GM18499 (cell line): ENCODE results near the gene NLE1.

Source experiments
- ATAC-seq: cut with Tn5 transposase; IDR thresholded peaks from one replicate; pipeline ENCODE4 v1.9.1; 2021; ENCODE audit warnings: moderate number of reproducible peaks; ENCODE audit not compliant: insufficient read depth, unreplicated experiment

Gene NLE1

DNA sequence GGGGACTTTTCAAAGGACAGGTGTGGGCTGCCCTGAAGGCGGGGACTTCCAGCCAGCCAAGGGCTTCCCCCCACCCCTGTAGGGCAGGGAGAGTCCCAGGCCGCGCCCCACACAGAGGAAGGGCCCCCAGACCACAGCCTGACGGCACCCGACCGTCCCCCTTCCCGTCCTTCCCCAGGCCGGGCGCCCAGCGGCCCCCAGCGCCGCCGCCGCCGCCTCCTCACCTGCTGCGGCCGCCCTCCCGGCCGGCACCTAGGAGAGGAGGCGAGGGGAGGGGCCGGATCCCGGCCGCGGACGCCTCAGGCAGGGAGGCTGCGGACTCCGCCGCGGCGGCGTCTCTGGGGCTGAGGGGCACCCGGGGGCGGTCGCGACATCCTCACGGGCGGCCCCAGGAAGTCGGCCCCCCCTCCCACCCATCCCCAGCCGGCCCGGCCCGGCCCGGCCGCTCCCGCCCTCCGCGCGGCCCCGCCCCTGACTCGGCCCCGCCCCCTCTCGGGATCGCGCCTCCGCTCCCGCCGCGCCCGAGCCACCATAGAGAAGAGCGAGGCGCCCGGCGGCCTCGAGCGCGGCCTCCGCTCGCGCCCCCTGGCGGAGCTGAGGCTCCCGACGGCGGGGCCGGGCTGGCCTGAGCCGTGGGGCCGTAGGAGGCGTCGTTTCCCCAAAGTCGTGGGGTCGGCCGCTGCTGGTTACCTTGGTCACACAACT lies 53.1 kb downstream of the NLE1 start:
- no peak for ATAC-seq

DNA sequence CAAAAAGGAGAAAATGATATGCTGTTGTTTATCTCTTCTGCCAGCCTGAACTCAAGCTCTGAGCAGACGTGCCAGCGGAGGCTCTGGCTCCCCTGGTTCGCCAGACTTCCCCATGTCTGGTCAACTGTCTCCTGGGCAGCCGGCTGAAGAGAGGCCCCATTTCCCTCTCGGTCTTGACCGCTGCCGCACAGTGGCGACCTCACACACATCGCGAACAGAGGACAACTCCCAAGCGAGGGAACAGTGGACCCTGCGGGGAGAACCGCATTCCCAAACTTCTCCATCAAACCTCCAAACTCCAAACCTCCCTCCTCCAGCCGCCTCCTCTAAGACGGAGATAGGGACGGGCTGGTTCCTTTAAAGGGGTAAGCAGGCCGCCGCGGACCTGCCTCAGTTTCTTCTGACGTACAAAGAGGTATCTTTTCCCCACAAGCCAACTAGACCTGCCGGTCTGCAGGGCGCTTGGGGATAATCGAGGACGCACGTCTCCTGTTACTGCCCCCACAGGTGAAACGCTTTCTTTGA lies 53.7 kb downstream of the NLE1 start:
- ATAC-seq = no peak

GRCh38 chr17:35087731-35088355 lies 54.3 kb downstream of the NLE1 start:
- ATAC-seq = no peak

DNA sequence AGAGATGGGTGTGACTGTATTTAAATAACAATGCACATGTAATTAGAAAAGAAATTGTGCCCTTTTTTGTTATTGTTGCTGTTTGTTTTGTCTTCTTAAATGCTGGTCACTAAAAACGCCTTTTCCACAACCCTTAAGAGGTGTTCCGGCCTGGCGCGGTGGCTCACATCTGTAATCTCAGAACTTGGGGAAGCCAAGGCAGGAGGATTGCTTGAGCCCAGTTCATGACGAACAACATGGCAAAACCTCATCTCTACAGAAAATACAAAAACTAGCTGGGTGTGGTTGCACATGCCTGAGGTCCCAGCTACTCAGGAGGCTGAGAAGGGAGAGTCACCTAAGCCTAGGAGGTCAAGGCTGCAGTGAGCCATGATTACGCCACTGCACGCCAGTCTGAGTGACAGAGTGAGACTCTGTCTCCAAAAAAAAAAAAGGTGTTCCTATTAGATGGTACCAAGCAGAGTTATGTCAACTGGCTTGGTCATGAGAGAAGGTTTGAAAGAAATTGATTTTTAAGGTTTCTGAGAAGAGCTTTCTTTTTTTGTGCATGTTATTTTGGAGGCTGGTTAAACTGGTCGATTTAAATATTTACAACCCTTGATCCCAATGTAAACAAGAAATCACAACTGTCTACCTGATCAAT lies 55.1 kb downstream of the NLE1 start:
- ATAC-seq = no peak

DNA sequence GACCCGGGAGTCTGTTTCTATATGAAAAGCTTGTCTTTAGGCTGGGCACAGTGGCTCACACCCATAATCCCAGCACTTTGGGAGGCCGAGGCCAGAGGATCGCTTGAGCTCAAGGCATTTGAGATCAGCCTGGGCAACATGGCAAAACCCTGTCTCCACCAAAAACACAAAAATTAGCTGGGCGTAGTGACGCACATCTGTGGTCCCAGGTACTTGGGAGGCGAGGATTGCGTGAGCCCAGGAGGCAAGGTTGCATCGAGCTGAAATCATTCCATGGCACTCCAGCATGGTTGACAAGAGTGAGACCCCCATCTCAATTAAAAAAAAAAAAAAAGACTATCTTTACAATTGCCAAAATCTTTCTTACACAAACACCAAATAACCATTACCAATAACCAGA lies 55.9 kb downstream of the NLE1 start:
- no peak for ATAC-seq

GRCh38 chr17:35084987-35085386 lies 57.1 kb downstream of the NLE1 start:
- no peak for ATAC-seq

DNA sequence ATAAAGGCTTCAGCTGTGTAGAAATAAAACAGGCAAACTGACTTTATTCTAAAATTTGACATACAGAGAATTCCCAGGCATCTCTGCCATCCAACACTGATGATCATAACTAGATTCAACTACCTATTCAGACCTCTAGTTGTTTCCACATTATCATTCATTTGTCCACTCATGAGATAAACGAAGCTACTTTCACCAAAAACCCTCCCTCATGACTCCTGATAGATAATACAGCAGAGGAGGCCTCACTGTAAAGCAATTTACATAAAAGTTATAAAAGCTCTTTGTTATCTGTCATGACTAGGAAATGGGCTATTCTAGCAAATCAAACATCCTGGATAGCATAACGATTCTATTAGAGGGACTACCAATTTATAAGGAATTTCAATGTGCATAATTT lies 59.0 kb downstream of the NLE1 start:
- ATAC-seq = no peak

GRCh38 chr17:35082073-35082657 lies 59.9 kb downstream of the NLE1 start:
- no peak for ATAC-seq

DNA sequence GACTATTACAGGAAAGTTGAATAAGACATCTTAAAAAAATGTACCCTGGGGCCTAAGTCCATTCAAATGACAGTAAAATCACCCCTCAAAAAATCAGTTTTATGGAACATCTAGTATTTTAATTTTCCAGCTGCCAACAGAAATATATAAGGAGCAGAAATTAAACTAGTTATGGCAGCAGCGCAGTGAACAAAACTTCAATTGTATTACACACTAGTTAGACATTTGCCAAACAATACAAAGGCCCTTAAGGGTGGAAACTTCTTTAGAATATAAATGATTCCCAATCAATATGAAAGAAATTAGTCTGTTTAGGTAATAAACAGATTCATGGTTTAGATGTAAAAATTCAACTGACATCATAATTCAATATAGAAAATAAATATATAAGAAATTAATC lies 60.5 kb downstream of the NLE1 start:
- ATAC-seq = no peak

DNA sequence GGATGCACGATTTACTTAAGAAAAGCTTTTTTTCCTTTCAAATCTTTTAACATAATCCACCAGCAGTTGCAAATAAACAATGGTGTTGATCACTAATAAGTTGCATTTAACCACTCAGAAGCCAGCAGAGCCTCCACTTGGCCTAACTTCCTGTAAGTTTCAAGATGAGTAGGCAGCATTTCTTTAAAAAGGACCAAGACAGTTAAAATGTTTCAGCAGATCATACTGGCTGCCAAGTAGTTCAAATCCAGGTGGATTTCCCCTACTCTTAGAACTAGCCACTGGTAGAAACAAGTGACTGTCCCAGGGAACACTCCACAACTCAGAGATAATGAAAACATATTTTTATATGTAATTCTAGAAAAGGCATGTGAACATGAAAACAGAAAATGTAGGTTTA lies 61.6 kb downstream of the NLE1 start:
- ATAC-seq = no peak

- ATAC-seq = no peak
Measured at GRCh38 chr17:35079547-35080423, 62.3 kb downstream of the NLE1 start.
